Calu3 (cell line): ENCODE measurements around the gene GLI3. TPM values are rescaled to one million over a fixed set of nuclear protein-coding genes. Genes with fewer than 3 reads are reported as not detected.

Source experiments
- BruUV-seq: library from RNA; stranded (reverse); fragments of 400-500 nt; replicated peaks from 2 replicates; lab custom pipeline; 2021; lab: Mats Ljungman, UMichigan
- CTCF ChIA-PET: fragments of 300-600 bp; sonication (Branson Sonifier 250); formaldehyde crosslinking; loops from one replicate; lab custom pipeline; 2022; ENCODE audit warnings: antibody characterized with exemption; lab: Charles Lee
- DNase-seq: peaks from one replicate; pipeline ENCODE4 v3.0.0; 2022
- H3K27ac Mint-ChIP-seq: one replicate; pipeline ENCODE4 v1.8.0; 2022; ENCODE audit warnings: mixed read lengths; ENCODE audit not compliant: unreplicated experiment
- H3K27me3 Mint-ChIP-seq: one replicate; pipeline ENCODE4 v1.8.0; 2022; ENCODE audit warnings: mixed read lengths; ENCODE audit not compliant: unreplicated experiment
- H3K36me3 Mint-ChIP-seq: one replicate; pipeline ENCODE4 v1.8.0; 2022; ENCODE audit warnings: mild to moderate bottlenecking, moderate library complexity, mixed read lengths; ENCODE audit not compliant: insufficient read depth, unreplicated experiment
- H3K4me1 Mint-ChIP-seq: one replicate; pipeline ENCODE4 v1.8.0; 2022; ENCODE audit warnings: mild to moderate bottlenecking, low read depth, mixed read lengths; ENCODE audit not compliant: unreplicated experiment
- H3K4me3 Mint-ChIP-seq: one replicate; pipeline ENCODE4 v1.8.0; 2022; ENCODE audit warnings: mild to moderate bottlenecking, low read depth, moderate library complexity, mixed read lengths; ENCODE audit not compliant: unreplicated experiment
- H3K9me3 Mint-ChIP-seq: one replicate; pipeline ENCODE4 v1.8.0; 2022; ENCODE audit warnings: low read depth, mixed read lengths; ENCODE audit not compliant: unreplicated experiment
- intact Hi-C: fragments of 100-400 bp; cut with micrococcal nuclease; formaldehyde crosslinking; loops from one replicate; pipeline ENCODE4 v1.10.0; 2022; ENCODE audit not compliant: unreplicated experiment
- total RNA-seq: library from RNA; stranded (reverse); gene quantifications from 2 replicates; pipeline ENCODE4 v1.2.3, GENCODE V29; 2022
- TF ChIP-seq, protein P1 (sequence below): fragments of 200-600 bp; IDR thresholded peaks from one replicate; pipeline ENCODE4 v1.8.0; 2022; ENCODE audit warnings: antibody characterized with exemption; ENCODE audit not compliant: unreplicated experiment

GLI3 gene
- total RNA-seq, 1 experiment from 2014 or later: not detected

DNA sequence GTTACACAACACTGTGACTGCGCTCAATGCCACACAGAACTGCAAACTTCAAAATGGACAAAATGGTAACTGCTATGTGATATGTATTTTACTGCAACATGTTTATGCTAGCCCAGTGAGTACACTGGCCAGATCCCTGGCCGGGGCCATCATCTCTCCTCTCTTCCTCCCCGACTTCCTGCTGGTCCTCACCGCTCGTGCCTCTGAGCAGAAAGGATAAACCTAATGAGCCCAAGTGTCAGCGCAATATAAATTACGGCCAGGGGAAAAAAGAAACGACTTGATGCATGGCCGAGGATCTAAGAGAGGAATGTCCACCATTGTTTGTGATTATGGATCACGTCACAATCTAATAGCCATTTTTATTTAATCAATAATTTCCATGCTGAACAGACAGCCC is 225.2 kb downstream of the GLI3 start:
- no peak for DNase-seq
- intact Hi-C loops: no loop called here
- Mint-ChIP-seq H3K36me3 (no peaks in the 10 kb centered on the region), H3K27me3 (no peaks in the 10 kb centered on the region), H3K9me3 (peaks cover 7% of the 10 kb centered on the region), H3K27ac (no peak overlapping the region), H3K4me3 (no peak overlapping the region), H3K4me1 (no peaks in the 10 kb centered on the region)
- TF ChIP-seq, protein P1, sequence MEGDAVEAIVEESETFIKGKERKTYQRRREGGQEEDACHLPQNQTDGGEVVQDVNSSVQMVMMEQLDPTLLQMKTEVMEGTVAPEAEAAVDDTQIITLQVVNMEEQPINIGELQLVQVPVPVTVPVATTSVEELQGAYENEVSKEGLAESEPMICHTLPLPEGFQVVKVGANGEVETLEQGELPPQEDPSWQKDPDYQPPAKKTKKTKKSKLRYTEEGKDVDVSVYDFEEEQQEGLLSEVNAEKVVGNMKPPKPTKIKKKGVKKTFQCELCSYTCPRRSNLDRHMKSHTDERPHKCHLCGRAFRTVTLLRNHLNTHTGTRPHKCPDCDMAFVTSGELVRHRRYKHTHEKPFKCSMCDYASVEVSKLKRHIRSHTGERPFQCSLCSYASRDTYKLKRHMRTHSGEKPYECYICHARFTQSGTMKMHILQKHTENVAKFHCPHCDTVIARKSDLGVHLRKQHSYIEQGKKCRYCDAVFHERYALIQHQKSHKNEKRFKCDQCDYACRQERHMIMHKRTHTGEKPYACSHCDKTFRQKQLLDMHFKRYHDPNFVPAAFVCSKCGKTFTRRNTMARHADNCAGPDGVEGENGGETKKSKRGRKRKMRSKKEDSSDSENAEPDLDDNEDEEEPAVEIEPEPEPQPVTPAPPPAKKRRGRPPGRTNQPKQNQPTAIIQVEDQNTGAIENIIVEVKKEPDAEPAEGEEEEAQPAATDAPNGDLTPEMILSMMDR: no peak
- BruUV-seq: no TSS peak
- CTCF ChIA-PET: no interaction called here

DNA sequence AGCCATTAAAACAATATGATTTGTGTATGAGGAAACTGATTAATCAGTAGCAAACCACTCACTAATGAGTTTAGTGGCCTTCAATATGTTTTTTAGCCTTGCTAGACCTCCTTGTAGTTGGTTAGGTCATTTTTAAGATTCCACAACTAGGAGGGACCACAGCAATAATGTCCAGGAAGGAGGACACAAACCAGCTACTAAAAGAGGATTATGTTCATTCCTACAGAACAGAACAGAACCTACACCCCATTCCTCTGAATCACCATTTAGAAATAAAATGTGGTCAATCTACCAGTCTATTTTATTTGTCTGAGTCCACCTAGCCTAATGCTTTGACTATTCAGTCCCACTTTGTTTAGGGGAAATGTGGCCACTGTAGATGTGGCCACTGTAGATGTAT is 226.3 kb downstream of the GLI3 start:
- Mint-ChIP-seq H3K4me3 (no peak overlapping the region), H3K9me3 (peaks cover 7% of the 10 kb centered on the region), H3K27ac (no peak overlapping the region), H3K27me3 (no peaks in the 10 kb centered on the region), H3K4me1 (no peaks in the 10 kb centered on the region), H3K36me3 (no peaks in the 10 kb centered on the region)
- no TSS peak for BruUV-seq
- DNase-seq: no peak
- CTCF ChIA-PET: no interaction called here
- intact Hi-C loops: no loop called here
- TF ChIP-seq, protein P1: no peak

DNA sequence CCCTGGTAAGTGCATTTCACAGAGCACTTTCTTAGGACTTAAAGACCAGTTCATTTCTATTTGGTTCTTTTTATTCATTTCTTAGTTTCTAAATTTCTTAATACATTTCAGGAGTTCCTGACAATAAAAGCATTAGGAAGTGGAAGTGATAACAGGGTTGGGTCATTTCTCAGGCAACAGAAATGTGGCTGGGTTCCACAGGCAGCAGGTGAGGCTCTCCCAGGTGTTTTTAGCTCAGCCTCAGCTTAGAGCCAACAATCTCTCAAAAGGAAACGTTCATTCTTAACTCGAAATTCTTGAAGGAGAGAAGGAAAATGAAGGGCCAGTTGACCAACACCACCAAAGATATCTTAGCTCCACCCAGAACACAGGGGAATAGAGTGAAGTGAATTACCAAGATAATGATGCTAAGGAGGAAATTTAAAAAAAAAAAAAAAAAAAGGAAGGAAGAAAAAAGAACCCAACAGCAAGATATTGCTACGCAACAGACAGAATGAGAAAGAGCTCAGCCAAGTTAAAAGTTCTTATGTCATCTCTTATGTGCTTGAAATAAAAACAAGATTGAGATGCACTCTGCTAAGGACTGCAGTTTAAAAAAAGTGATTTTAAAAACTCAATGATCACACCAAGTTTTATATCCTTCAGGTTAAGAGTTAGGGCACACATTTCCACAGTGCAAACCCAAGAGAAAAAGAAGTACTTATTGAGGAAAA is 230.1 kb downstream of the GLI3 start:
- no peaks in the 10 kb centered on the region for H3K27me3 Mint-ChIP-seq
- intact Hi-C loops: no loop called here
- TF ChIP-seq, protein P1: no peak
- BruUV-seq: no TSS peak
- no peaks in the 10 kb centered on the region for H3K36me3 Mint-ChIP-seq
- H3K27ac Mint-ChIP-seq: no peak overlapping the region
- H3K9me3 Mint-ChIP-seq: no peaks in the 10 kb centered on the region
- CTCF ChIA-PET: interaction anchor here (0.6 to 0.7 kb wide), 2 partner anchors 721 to 834 kb away, joined by 3 to 6 read pairs; no protein-coding TSS in a partner anchor
- no peaks in the 10 kb centered on the region for H3K4me1 Mint-ChIP-seq
- H3K4me3 Mint-ChIP-seq: no peak overlapping the region
- DNase-seq: no peak

DNA sequence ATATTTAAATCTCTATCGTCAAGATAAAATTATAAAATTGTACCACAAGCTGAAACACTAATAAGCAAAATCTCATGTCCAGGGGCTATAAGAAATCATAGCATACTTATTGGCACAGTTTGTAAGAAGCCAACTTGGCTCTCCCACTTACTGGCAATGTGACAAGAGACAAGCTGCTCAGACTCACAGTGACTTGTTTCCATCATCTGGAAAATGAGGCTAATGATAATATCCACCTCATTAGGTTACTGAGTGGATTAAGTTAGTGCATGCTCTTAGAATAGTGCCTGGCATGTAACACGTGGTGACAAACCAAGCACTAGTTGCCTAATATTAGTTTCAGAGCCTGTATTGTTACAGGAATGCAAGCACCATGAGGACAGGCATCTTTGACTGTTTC is 234.4 kb downstream of the GLI3 start:
- TF ChIP-seq, protein P1: no peak
- intact Hi-C loops: no loop called here
- H3K36me3 Mint-ChIP-seq: no peaks in the 10 kb centered on the region
- no peak for DNase-seq
- no peak overlapping the region for H3K4me3 Mint-ChIP-seq
- H3K27me3 Mint-ChIP-seq: no peaks in the 10 kb centered on the region
- CTCF ChIA-PET: no interaction called here
- H3K27ac Mint-ChIP-seq: no peak overlapping the region
- no peaks in the 10 kb centered on the region for H3K9me3 Mint-ChIP-seq
- H3K4me1 Mint-ChIP-seq: no peaks in the 10 kb centered on the region
- no TSS peak for BruUV-seq
